HCT116 (cell line): ENCODE results near the gene COL4A1. TPM values are rescaled to one million over a fixed set of nuclear protein-coding genes. Genes with fewer than 3 reads are reported as not detected.

Experiments used
- ATAC-seq: fragments of 200-7000 bp; cut with Tn5 transposase; 2 replicates; pipeline ENCODE4 v1.9.1; 2020; ENCODE audit warnings: mild to moderate bottlenecking, moderate library complexity
- BruUV-seq: library from RNA; stranded (reverse); fragments of 400-500 nt; replicated peaks from 2 replicates; lab custom pipeline; 2021; lab: Mats Ljungman, UMichigan
- CTCF ChIA-PET: fragments of 300-600 bp; sonication (Branson Sonifier 250); formaldehyde crosslinking; loops from one replicate; lab custom pipeline; 2021; ENCODE audit warnings: antibody characterized with exemption; lab: Charles Lee
- POLR2A ChIA-PET: fragments of 300-600, 350-600 bp; sonication (Branson Sonifier 250); formaldehyde crosslinking; loops from one replicate; lab custom pipeline; 2021; ENCODE audit warnings: antibody characterized with exemption; lab: Charles Lee
- RAD21 ChIA-PET, 2 experiments: fragments of 300-600 bp; sonication (Branson Sonifier 250); formaldehyde crosslinking; loops; one replicate each; lab custom pipeline; 2023; ENCODE audit warnings: low total read pairs in 2 of 2; ENCODE audit not compliant: uncharacterized antibody in 2 of 2, unreplicated experiment in 2 of 2, low non-redundant PET in 1 of 2; lab: Charles Lee
- DNase-seq: peaks from one replicate; pipeline ENCODE4 v3.0.0-alpha.2; 2010; ENCODE audit warnings: low read depth, low spot score
- H2AFZ ChIP-seq: fragments of 200-600 bp; shearing (Covaris generic), sonication (generic); 2 replicates; pipeline ENCODE4 v1.6.1; 2017; ENCODE audit warnings: low read depth, mixed run types, mixed read lengths, antibody characterized with exemption, low read length; ENCODE audit not compliant: poor library complexity, severe bottlenecking
- H3K27ac ChIP-seq: 2 replicates; pipeline ENCODE4 v1.5.1; 2012; ENCODE audit warnings: low read depth, low read length
- H3K27me3 ChIP-seq: fragments of 200-600 bp; sonication (generic); 2 replicates; pipeline ENCODE4 v1.6.1; 2016; ENCODE audit warnings: mixed run types, low read length, mixed read lengths; ENCODE audit not compliant: insufficient read depth
- H3K36me3 ChIP-seq, 2 experiments: fragments of 200-500 bp in 1 of 2; fragments of 200-600 bp in 1 of 2; sonication (Bioruptor generic) in 1 of 2; sonication (generic) in 1 of 2; 2 replicates each; pipeline versions ENCODE4 v1.5.1 to v1.6.1; 2014 to 2016; ENCODE audit warnings: low read length in 2 of 2, inconsistent platforms in 1 of 2, mixed read lengths in 1 of 2, mixed run types in 1 of 2; ENCODE audit not compliant: insufficient read depth in 2 of 2, control insufficient read depth in 1 of 2
- H3K4me1 ChIP-seq, 2 experiments: fragments of 200-600 bp in 1 of 2; sonication (generic) in 1 of 2; 2 replicates each; pipeline versions ENCODE4 v1.5.1 to v1.6.1; 2012 to 2017; ENCODE audit warnings: low read length in 2 of 2, inconsistent platforms in 1 of 2, mild to moderate bottlenecking in 1 of 2, mixed read lengths in 1 of 2, mixed run types in 1 of 2, moderate library complexity in 1 of 2; ENCODE audit not compliant: insufficient read depth in 2 of 2, control insufficient read depth in 1 of 2
- H3K4me2 ChIP-seq: fragments of 200-600 bp; sonication (generic); 2 replicates; pipeline ENCODE4 v1.6.1; 2017; ENCODE audit warnings: mixed run types, low read length, mixed read lengths
- H3K4me3 ChIP-seq, 2 experiments: fragments of 200-600 bp in 1 of 2; sonication (generic) in 1 of 2; replicated peaks in 1 of 2; 2 replicates each; pipeline ENCODE4 v1.5.1; 2011 to 2016; ENCODE audit warnings: low read length in 2 of 2, control low read depth in 1 of 2, low read depth in 1 of 2, mild to moderate bottlenecking in 1 of 2, mixed read lengths in 1 of 2, mixed run types in 1 of 2
- H3K79me2 ChIP-seq: fragments of 200-600 bp; sonication (generic); 2 replicates; pipeline ENCODE4 v1.6.1; 2017; ENCODE audit warnings: mild to moderate bottlenecking, mixed run types, low read length, moderate library complexity, mixed read lengths; ENCODE audit not compliant: insufficient read depth
- H3K9ac ChIP-seq: fragments of 200-600 bp; sonication (generic); 2 replicates; pipeline ENCODE4 v1.6.1; 2016; ENCODE audit warnings: low read length, mixed read lengths
- H3K9me2 ChIP-seq: fragments of 200-600 bp; sonication (generic), shearing (Covaris generic); 2 replicates; pipeline ENCODE4 v1.6.1; 2017; ENCODE audit warnings: mixed run types, mild to moderate bottlenecking, moderate library complexity; ENCODE audit not compliant: insufficient read depth
- H3K9me3 ChIP-seq, 2 experiments: fragments of 200-500 bp in 1 of 2; fragments of 200-600 bp in 1 of 2; sonication (Bioruptor generic) in 1 of 2; sonication (generic) in 1 of 2; 2 replicates each; pipeline ENCODE4 v1.6.1; 2014 to 2017; ENCODE audit warnings: low read length in 2 of 2, mixed read lengths in 2 of 2, inconsistent platforms in 1 of 2, low read depth in 1 of 2, mild to moderate bottlenecking in 1 of 2, mixed run types in 1 of 2, moderate library complexity in 1 of 2; ENCODE audit not compliant: control insufficient read depth in 1 of 2, insufficient read depth in 1 of 2
- H4K20me1 ChIP-seq: fragments of 200-600 bp; sonication (generic), shearing (Covaris generic); 2 replicates; pipeline ENCODE4 v1.6.1; 2017; ENCODE audit warnings: mixed run types, mild to moderate bottlenecking, moderate library complexity; ENCODE audit not compliant: insufficient read depth
- CEBPB ChIP-seq: IDR thresholded peaks from 2 replicates; pipeline ENCODE4 v1.6.1; 2012; ENCODE audit warnings: low read depth
- FOSL1 ChIP-seq: IDR thresholded peaks from 2 replicates; pipeline ENCODE4 v1.6.1; 2012; ENCODE audit warnings: low read depth
- POLR2A ChIP-seq: IDR thresholded peaks from 2 replicates; pipeline ENCODE4 v1.7.0; 2011; ENCODE audit warnings: borderline replicate concordance; ENCODE audit not compliant: insufficient read depth, insufficient read length; ENCODE audit errors: extremely low read depth
- ZBTB33 ChIP-seq: IDR thresholded peaks from 2 replicates; pipeline ENCODE4 v1.6.1; 2011; ENCODE audit warnings: mild to moderate bottlenecking, low read length, moderate library complexity; ENCODE audit not compliant: insufficient replicate concordance; ENCODE audit errors: extremely low read depth
- ZNF274 ChIP-seq: fragments of 200-500 bp; sonication (Bioruptor generic); IDR thresholded peaks from 2 replicates; pipeline ENCODE4 v1.6.1; 2014; ENCODE audit warnings: mild to moderate bottlenecking, low read depth, low read length, inconsistent platforms
- intact Hi-C: fragments of 100-400 bp; cut with micrococcal nuclease; formaldehyde crosslinking; loops from 2 replicates; pipeline ENCODE4 v1.10.0; 2022
- total RNA-seq: library from RNA; stranded (reverse); gene quantifications from one replicate; pipeline ENCODE4 v1.2.1, GENCODE V29; 2021; ENCODE audit not compliant: unreplicated experiment
- TF ChIP-seq, protein P1 (sequence below): IDR thresholded peaks from 2 replicates; pipeline ENCODE4 v1.6.1; 2012

The COL4A1 gene
- total RNA-seq, 1 experiment from 2014 or later = 0.57 TPM

- no peak for TF ChIP-seq ZBTB33
- TF ChIP-seq POLR2A = no peak
- TF ChIP-seq, protein P1, sequence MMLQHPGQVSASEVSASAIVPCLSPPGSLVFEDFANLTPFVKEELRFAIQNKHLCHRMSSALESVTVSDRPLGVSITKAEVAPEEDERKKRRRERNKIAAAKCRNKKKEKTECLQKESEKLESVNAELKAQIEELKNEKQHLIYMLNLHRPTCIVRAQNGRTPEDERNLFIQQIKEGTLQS = no peak
- TF ChIP-seq ZNF274 = no peak
- TF ChIP-seq FOSL1 = no peak
- TF ChIP-seq, all 23 proteins: peak for 0
These were observed 25.8 kb downstream of the COL4A1 start (continued) for GRCh38 chr13:110280985-110281688.

- Histone ChIP-seq H3K79me2 (no peaks in the 10 kb centered on the region), H3K9me3 (no peaks in the 10 kb centered on the region), H2AFZ (no peak overlapping the region), H3K27ac (no peak overlapping the region), H3K4me2 (no peak overlapping the region), H3K4me1 (no peaks in the 10 kb centered on the region), H3K9me2 (no peaks in the 10 kb centered on the region), H4K20me1 (no peaks in the 10 kb centered on the region), H3K36me3 (no peaks in the 10 kb centered on the region), H3K27me3 (peaks cover 23% of the 10 kb centered on the region; the same call in 1 of the 2 replicates), H3K4me3 (no peak overlapping the region), H3K9ac (no peak overlapping the region)
- DNase-seq (no peak), ATAC-seq (no peak)
- TF ChIP-seq CEBPB (no peak), POLR2A (no peak)
- ChIA-PET POLR2A (no interaction called here), CTCF (no interaction called here), RAD21 (no interaction called here)
- BruUV-seq = no TSS peak
- intact Hi-C loops = no loop called here
These were observed 26.6 kb downstream of the COL4A1 start for GRCh38 chr13:110280231-110280813.
